Heart left ventricle (tissue), 13 donors: ENCODE data around the gene PRKN.

ENCODE experiments used
- CTCF ChIP-seq, 12 donors: fragments of 200-600 bp; sonication (generic) in 4 of 12; IDR thresholded peaks; one replicate each; pipeline versions ENCODE4 v1.5.0 to v1.8.0; 2018 to 2022; ENCODE audit warnings: antibody characterized with exemption in 12 of 12, mild to moderate bottlenecking in 5 of 12
- POLR2A ChIP-seq, 2 donors: fragments of 450-650 bp; IDR thresholded peaks; one replicate each; pipeline ENCODE4 v1.6.1; 2017; ENCODE audit warnings: antibody characterized with exemption in 2 of 2, mild to moderate bottlenecking in 2 of 2, moderate library complexity in 2 of 2
- donor health status: ischemic (EF 13 %, LVEDD 7.1; RV severe dilation, severe dysfunction).
- donor health status: DM: no; HTN: yes; CAD: no.
- donor health status: DM: no; HTN: no; CAD: no.
- donor health status: ischemic (EF 25% LVEDD 6.9; RV normal size, moderate dysfunction).
- donor health status: ischemic (EF 25% LVEDD 5.7; RV mildly dilated, moderate dysfunction).
- donor health status: ischemic (EF 35%, LVEDD 5.7; RV mildly dilated, moderate dysfunction).
- donor health status: nonischemic (EF 11% LVEDD 7.7; RV severe dilation, severe dysfunction).
- donor health status: DM: yes; HTN: yes; CAD: no.
- donor health status: PGD.
- donor health status: ischemic (EF 29% LVEDD 5.4; RV normal size, mild dysfunction).
- donor health status: nonischemic (EF 23%, LVEDD 6.1; RV moderate dilation, normal function).

- no peak for TF ChIP-seq CTCF (IDR thresholded peaks at IDR 0.05)
- no peak for TF ChIP-seq POLR2A (IDR thresholded peaks at IDR 0.05)
These were observed 701.5 kb downstream of the PRKN start for GRCh38 chr6:162026031-162026430.
